Right lobe of liver (tissue), 4 donors: ENCODE data around the gene FHIP1B.

Source experiments
- POLR2A ChIP-seq: fragments of 450-650 bp; IDR thresholded peaks from one replicate; pipeline ENCODE4 v1.6.1; 2017; ENCODE audit warnings: antibody characterized with exemption, mild to moderate bottlenecking
- TF ChIP-seq, protein P1 (sequence below), 4 donors: fragments of 200-600 bp in 3 of 4; fragments of 450-650 bp in 1 of 4; IDR thresholded peaks; one replicate each; pipeline versions ENCODE4 v1.5.1 to v1.8.0; 2016 to 2022; ENCODE audit warnings: antibody characterized with exemption in 4 of 4, mild to moderate bottlenecking in 2 of 4
- donor health status: DM: no; HTN: no; CAD: no.
- donor health status: DM: no; HTN: no; CAD: no.
- donor health status: DM: no; HTN: yes; CAD: no.

DNA sequence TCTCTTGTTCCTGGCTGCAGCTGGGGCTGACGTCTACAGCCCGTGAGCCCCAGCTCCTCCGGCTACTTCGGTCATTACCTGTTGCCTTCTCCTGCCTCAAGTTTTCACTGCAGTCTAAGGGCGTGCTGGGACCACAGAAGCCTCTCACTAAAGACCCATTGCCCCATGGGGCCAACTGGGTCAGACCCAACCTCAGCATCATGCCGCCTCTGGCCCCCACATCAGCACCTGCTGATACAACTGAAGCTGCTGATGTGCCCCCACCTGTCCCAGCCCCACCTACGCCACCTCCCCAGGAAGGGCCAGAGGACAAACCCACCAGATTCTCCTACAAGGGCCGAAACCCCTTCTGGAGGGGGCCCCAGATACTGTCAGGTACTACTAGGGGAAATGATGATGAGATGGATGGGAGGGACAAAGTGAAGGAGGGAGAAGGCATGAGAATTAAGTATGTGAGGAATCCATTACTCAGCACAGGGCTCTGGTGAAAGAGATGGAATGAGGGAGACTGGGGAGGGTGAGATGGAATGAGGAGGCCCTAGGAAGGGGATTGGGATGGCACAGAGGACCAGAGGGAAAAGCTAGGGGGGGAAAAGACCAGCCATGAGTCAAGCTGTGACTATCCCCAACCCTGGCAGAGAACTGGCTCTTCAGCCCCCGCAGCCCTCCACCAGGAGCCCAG lies 24.0 kb downstream of the FHIP1B start:
- no peak for TF ChIP-seq POLR2A
- TF ChIP-seq, protein P1, sequence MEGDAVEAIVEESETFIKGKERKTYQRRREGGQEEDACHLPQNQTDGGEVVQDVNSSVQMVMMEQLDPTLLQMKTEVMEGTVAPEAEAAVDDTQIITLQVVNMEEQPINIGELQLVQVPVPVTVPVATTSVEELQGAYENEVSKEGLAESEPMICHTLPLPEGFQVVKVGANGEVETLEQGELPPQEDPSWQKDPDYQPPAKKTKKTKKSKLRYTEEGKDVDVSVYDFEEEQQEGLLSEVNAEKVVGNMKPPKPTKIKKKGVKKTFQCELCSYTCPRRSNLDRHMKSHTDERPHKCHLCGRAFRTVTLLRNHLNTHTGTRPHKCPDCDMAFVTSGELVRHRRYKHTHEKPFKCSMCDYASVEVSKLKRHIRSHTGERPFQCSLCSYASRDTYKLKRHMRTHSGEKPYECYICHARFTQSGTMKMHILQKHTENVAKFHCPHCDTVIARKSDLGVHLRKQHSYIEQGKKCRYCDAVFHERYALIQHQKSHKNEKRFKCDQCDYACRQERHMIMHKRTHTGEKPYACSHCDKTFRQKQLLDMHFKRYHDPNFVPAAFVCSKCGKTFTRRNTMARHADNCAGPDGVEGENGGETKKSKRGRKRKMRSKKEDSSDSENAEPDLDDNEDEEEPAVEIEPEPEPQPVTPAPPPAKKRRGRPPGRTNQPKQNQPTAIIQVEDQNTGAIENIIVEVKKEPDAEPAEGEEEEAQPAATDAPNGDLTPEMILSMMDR (IDR thresholded peaks at IDR 0.05): no peak
